Smooth muscle cell (in vitro differentiated cells): ENCODE results near the gene SRGAP1. TPM values are rescaled to one million over a fixed set of nuclear protein-coding genes. Genes with fewer than 3 reads are reported as not detected.
"Not testable (repeated sequence)": the region's sequence is repeated elsewhere in the genome, so short reads cannot be mapped to it uniquely, and the experiment has no call there.

Source experiments
- DNase-seq: peaks from one replicate; lab custom pipeline; 2025; ENCODE audit not compliant: unreplicated experiment; lab: John Stamatoyannopoulos, UW
- H2AFZ ChIP-seq: fragments of 200-600 bp; sonication (generic); 2 replicates; pipeline ENCODE4 v1.6.0; 2016; ENCODE audit warnings: antibody characterized with exemption, low read depth, mild to moderate bottlenecking
- H3F3A ChIP-seq: fragments of 200-600 bp; sonication (generic); 2 replicates; pipeline ENCODE4 v1.6.0; 2017; ENCODE audit warnings: antibody characterized with exemption, low read depth
- H3K27ac ChIP-seq: fragments of 200-600 bp; sonication (generic); 2 replicates; pipeline ENCODE4 v1.5.1; 2016; ENCODE audit warnings: low read depth, mild to moderate bottlenecking
- H3K27me3 ChIP-seq: fragments of 200-600 bp; sonication (generic); 2 replicates; pipeline ENCODE4 v1.6.1; 2016; ENCODE audit warnings: low read depth, mild to moderate bottlenecking
- H3K36me3 ChIP-seq: fragments of 200-600 bp; sonication (generic); 2 replicates; pipeline ENCODE4 v1.5.1; 2016; ENCODE audit warnings: low read depth
- H3K4me1 ChIP-seq: fragments of 200-600 bp; sonication (generic); 2 replicates; pipeline ENCODE4 v1.5.1; 2016; ENCODE audit warnings: low read depth
- H3K4me2 ChIP-seq: fragments of 200-600 bp; sonication (generic); 2 replicates; pipeline ENCODE4 v1.6.0; 2016; ENCODE audit warnings: mild to moderate bottlenecking
- H3K4me3 ChIP-seq: fragments of 200-600 bp; sonication (generic); 2 replicates; pipeline ENCODE4 v1.5.1; 2016; ENCODE audit warnings: mild to moderate bottlenecking
- H3K79me2 ChIP-seq: fragments of 200-600 bp; sonication (generic); 2 replicates; pipeline ENCODE4 v1.6.0; 2016; ENCODE audit warnings: low read depth, mild to moderate bottlenecking
- H3K9ac ChIP-seq: fragments of 200-600 bp; sonication (generic); 2 replicates; pipeline ENCODE4 v1.6.0; 2016; ENCODE audit warnings: low read depth
- H3K9me3 ChIP-seq: fragments of 200-600 bp; sonication (generic); replicated peaks from 2 replicates; pipeline ENCODE4 v1.5.1; 2016; ENCODE audit warnings: low read depth
- H4K20me1 ChIP-seq: fragments of 200-600 bp; sonication (generic); 2 replicates; pipeline ENCODE4 v1.6.0; 2016; ENCODE audit warnings: low read depth
- CTCF ChIP-seq: fragments of 200-600 bp; sonication (generic); IDR thresholded peaks from 2 replicates; pipeline ENCODE4 v1.5.1; 2017; ENCODE audit warnings: borderline replicate concordance, mild to moderate bottlenecking, antibody characterized with exemption; ENCODE audit not compliant: insufficient read depth, poor library complexity, severe bottlenecking
- WGBS: methylation state at CpG from one replicate; pipeline ENCODE4 v1.1.7; 2016; ENCODE audit warnings: low lambda C conversion rate; 5-methylcytosine and 5-hydroxymethylcytosine counted together
- polyA plus RNA-seq: library from polyadenylated mRNA; unstranded; fragments of >200 nt; fragmentation: Nextera tagmentation; extraction: Ambion mirVana; gene quantifications from 2 replicates; pipeline ENCODE4 v1.2.1, GENCODE V29; 2016
- total RNA-seq: library from RNA; depleted of rRNA; stranded (reverse); fragments of >200 nt; gene quantifications from 2 replicates; pipeline ENCODE4 v1.2.3, GENCODE V29; 2014

SRGAP1 gene
- total and polyA plus RNA-seq, 2 experiments from 2014 or later: 4.0 to 5.9 TPM

GRCh38 chr12:64016521-64016920 lies 172.0 kb downstream of the SRGAP1 start:
- H3F3A ChIP-seq: no peaks in the 10 kb centered on the region
- no peak overlapping the region for H3K4me3 ChIP-seq
- no peaks in the 10 kb centered on the region for H3K27me3 ChIP-seq
- WGBS: 93% methylated on average over 5 of the region's 5 CpGs
- H3K79me2 ChIP-seq: no peaks in the 10 kb centered on the region
- no peak for DNase-seq
- no peaks in the 10 kb centered on the region for H3K4me1 ChIP-seq
- H3K9ac ChIP-seq: no peak overlapping the region
- H3K27ac ChIP-seq: no peak overlapping the region
- no peak overlapping the region for H3K4me2 ChIP-seq
- H3K9me3 ChIP-seq: no peaks in the 10 kb centered on the region
- no peak for TF ChIP-seq CTCF
- no peak overlapping the region for H2AFZ ChIP-seq
- H3K36me3 ChIP-seq: no peaks in the 10 kb centered on the region
- no peaks in the 10 kb centered on the region for H4K20me1 ChIP-seq

GRCh38 chr12:64018116-64018515 lies 173.6 kb downstream of the SRGAP1 start:
- H4K20me1 ChIP-seq, H3K4me3 ChIP-seq, DNase-seq, H3K27ac ChIP-seq, H2AFZ ChIP-seq, H3K4me1 ChIP-seq, H3K9me3 ChIP-seq, H3K36me3 ChIP-seq, H3K27me3 ChIP-seq, H3F3A ChIP-seq, H3K79me2 ChIP-seq, H3K9ac ChIP-seq, H3K4me2 ChIP-seq: not testable (repeated sequence)
- 80% methylated on average over 8 of the region's 8 CpGs for WGBS

- Histone ChIP-seq H3K79me2 (no peaks in the 10 kb centered on the region), H3K36me3 (no peaks in the 10 kb centered on the region), H2AFZ (no peak overlapping the region), H3K4me3 (no peak overlapping the region), H4K20me1 (no peaks in the 10 kb centered on the region), H3K9me3 (no peaks in the 10 kb centered on the region), H3K27ac (no peak overlapping the region), H3K27me3 (no peaks in the 10 kb centered on the region), H3K9ac (no peak overlapping the region), H3F3A (no peaks in the 10 kb centered on the region), H3K4me2 (no peak overlapping the region), H3K4me1 (no peaks in the 10 kb centered on the region)
- no peak for DNase-seq
- no peak for TF ChIP-seq CTCF
Measured at GRCh38 chr12:64018524-64018923, 174.0 kb downstream of the SRGAP1 start.

GRCh38 chr12:64019101-64019500 lies 174.6 kb downstream of the SRGAP1 start:
- no peak overlapping the region for H3K4me2 ChIP-seq

More at GRCh38 chr12:64019101-64019500, 174.6 kb downstream of the SRGAP1 start:
- no peak for TF ChIP-seq CTCF
- WGBS: 95% methylated on average over 2 of the region's 2 CpGs
- no peak overlapping the region for H3K27ac ChIP-seq
- no peak overlapping the region for H3K9ac ChIP-seq
- H3K4me1 ChIP-seq: no peaks in the 10 kb centered on the region
- H3K79me2 ChIP-seq: no peaks in the 10 kb centered on the region
- no peak overlapping the region for H3K4me3 ChIP-seq
- H3F3A ChIP-seq: no peaks in the 10 kb centered on the region
- no peaks in the 10 kb centered on the region for H3K36me3 ChIP-seq
- H2AFZ ChIP-seq: no peak overlapping the region
- no peaks in the 10 kb centered on the region for H3K9me3 ChIP-seq
- no peak for DNase-seq
- H3K27me3 ChIP-seq: no peaks in the 10 kb centered on the region
- no peaks in the 10 kb centered on the region for H4K20me1 ChIP-seq
